ENCODE results near the gene MDGA2.
A peak's percentile ranks its signal among the peaks of the same experiment; 100 is the strongest.

The MDGA2 gene

DNA sequence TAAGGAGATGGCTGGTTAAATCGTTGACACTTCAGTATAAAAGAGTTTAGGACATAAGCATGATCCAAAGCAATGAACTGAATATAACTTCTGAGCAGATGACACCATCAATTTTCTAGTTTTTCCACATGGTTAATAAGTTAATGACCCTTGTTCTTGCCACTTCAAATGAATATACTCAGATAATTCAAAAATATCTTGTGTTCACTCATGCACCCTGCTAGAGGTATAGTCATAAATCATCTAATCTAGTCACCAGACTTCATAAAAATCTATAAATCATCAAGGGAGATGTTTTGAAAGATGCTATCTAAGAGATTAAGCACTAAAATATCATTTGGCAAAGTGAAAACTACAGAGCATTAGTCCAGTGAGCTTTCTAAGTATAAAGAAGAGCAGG is 131.9 kb downstream of the MDGA2 start:
- no CpG with 5 or more reads among the region's 1 CpG for WGBS
- Histone ChIP-seq H4K8ac (ENCODE audit: low read length) (no peak overlapping the region), H3K4me2 (ENCODE audit: low read length, poor library complexity, severe bottlenecking) (no peak overlapping the region)

DNA sequence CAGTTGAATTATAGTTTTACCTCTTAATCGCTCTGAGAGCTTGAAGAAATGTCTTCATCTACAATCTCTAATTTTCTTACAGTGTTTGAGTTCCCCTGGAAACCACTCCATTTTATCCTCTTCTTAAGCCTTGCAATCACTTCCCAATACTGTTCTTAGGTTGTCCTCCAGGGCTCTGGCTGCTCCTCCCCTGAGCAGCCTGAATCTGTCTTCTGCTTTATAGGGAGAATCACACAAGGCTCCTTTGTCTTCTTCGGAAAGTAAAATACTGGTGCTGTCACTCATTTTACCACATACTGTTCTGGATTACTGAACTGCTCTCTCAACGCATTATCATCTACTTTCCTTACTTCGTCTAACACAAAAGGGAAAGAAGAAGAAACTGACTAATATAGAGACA is 133.7 kb downstream of the MDGA2 start:
- WGBS: 75% methylated on average over 2 of the region's 4 CpGs
- no peak overlapping the region for H3K23ac ChIP-seq (ENCODE audit: low read length in 2 of 2)

More for the DNA sequence above, 131.9 kb downstream of the MDGA2 start:
- Histone ChIP-seq H2BK5ac (ENCODE audit: low read depth, low read length, poor library complexity, severe bottlenecking) (no peak overlapping the region), H3K27ac (ENCODE audit: low read length, poor library complexity, severe bottlenecking) (no peak overlapping the region), H3K9me3 (ENCODE audit: control insufficient read depth, low read length) (no peaks in the 10 kb centered on the region), H3K18ac (ENCODE audit: low read depth in 1 of 2, low read length in 2 of 2) (no peak overlapping the region), H3K4me3 (ENCODE audit: insufficient read depth in 1 of 2, low read depth in 1 of 2, low read length in 2 of 2) (no peak overlapping the region), H2AFZ (ENCODE audit: low read depth, low read length) (no peak overlapping the region), H3K27me3 (ENCODE audit: control insufficient read depth in 1 of 2, insufficient read depth in 1 of 2, low read length in 2 of 2) (no peaks in the 10 kb centered on the region), H2BK15ac (ENCODE audit: low read depth, poor library complexity, severe bottlenecking) (no peak overlapping the region), H3K79me1 (replicated peaks; ENCODE audit: low read length, poor library complexity, severe bottlenecking) (no peaks in the 10 kb centered on the region), H3K4me1 (ENCODE audit: control insufficient read depth, insufficient read depth, low read depth, low read length) (peaks cover 3% of the 10 kb centered on the region), H3K36me3 (ENCODE audit: control insufficient read depth in 1 of 2, insufficient read depth in 2 of 2, low read depth in 1 of 2, low read length in 2 of 2) (no peaks in the 10 kb centered on the region), H4K91ac (ENCODE audit: low read length) (no peak overlapping the region), H2BK12ac (ENCODE audit: low read length in 2 of 2) (no peak overlapping the region), H3K9ac (ENCODE audit: low read length) (no peak overlapping the region), H3K4ac (ENCODE audit: low read depth in 1 of 2, low read length in 2 of 2) (no peak overlapping the region), H3K23ac (ENCODE audit: low read length in 2 of 2) (no peak overlapping the region), H2AK5ac (ENCODE audit: low read length, severe bottlenecking) (no peak overlapping the region), H3K14ac (ENCODE audit: low read length in 2 of 2) (no peak overlapping the region), H2BK120ac (ENCODE audit: low read depth, low read length) (no peak overlapping the region)
- no peak for DNase-seq

DNA sequence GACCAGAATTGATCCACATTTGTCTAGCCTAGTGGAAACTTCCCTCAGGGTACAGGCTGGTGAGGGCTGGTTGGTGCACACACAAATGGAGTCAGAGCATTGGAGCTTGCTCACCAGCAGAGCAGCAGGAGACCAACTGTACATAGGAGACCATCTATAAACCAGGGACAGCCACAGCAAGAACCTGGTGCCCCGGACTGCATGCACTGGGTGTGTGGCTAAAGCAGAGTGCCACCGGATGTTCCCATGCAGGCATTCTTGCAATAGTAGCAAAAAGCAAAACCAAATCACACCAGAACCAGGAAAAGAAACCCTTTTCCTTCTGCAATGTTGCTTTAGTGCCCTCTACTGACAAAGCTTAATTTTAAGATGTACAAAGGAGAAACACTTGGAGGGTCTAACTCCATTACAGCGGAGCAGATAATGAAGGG is 136.4 kb downstream of the MDGA2 start:
- 58% methylated on average over 3 of the region's 3 CpGs for WGBS
- no peak overlapping the region for H4K8ac ChIP-seq (ENCODE audit: low read length)
- no peak overlapping the region for H2BK15ac ChIP-seq (ENCODE audit: low read depth, poor library complexity, severe bottlenecking)
- H3K79me1 ChIP-seq (replicated peaks; ENCODE audit: low read length, poor library complexity, severe bottlenecking): no peaks in the 10 kb centered on the region
- no peaks in the 10 kb centered on the region for H3K9me3 ChIP-seq (ENCODE audit: control insufficient read depth, low read length)
- H3K27ac ChIP-seq (ENCODE audit: low read length, poor library complexity, severe bottlenecking): no peak overlapping the region
- H3K36me3 ChIP-seq (ENCODE audit: control insufficient read depth in 1 of 2, insufficient read depth in 2 of 2, low read depth in 1 of 2, low read length in 2 of 2): no peaks in the 10 kb centered on the region
- peak overlapping the region; percentile 81 for H2AFZ ChIP-seq (ENCODE audit: low read depth, low read length)
- no peak overlapping the region for H3K23ac ChIP-seq (ENCODE audit: low read length in 2 of 2)
- H2AK5ac ChIP-seq (ENCODE audit: low read length, severe bottlenecking): no peak overlapping the region
- H3K14ac ChIP-seq (ENCODE audit: low read length in 2 of 2): peak overlapping the region in 1 of 2 experiments; percentile 48
- H3K18ac ChIP-seq (ENCODE audit: low read depth in 1 of 2, low read length in 2 of 2): peak overlapping the region; percentile 9 to 59
- no peak overlapping the region for H3K9ac ChIP-seq (ENCODE audit: low read length)
- no peak overlapping the region for H2BK12ac ChIP-seq (ENCODE audit: low read length in 2 of 2)
- peak overlapping the region; percentile 10 for H3K4me2 ChIP-seq (ENCODE audit: low read length, poor library complexity, severe bottlenecking)
- H4K91ac ChIP-seq (ENCODE audit: low read length): no peak overlapping the region
- no peak overlapping the region for H2BK5ac ChIP-seq (ENCODE audit: low read depth, low read length, poor library complexity, severe bottlenecking)
- no peak overlapping the region for H2BK120ac ChIP-seq (ENCODE audit: low read depth, low read length)
- peaks cover 3% of the 10 kb centered on the region for H3K4me1 ChIP-seq (ENCODE audit: control insufficient read depth, insufficient read depth, low read depth, low read length)
- DNase-seq: peak; percentile 59
- no peak overlapping the region for H3K4me3 ChIP-seq (ENCODE audit: insufficient read depth in 1 of 2, low read depth in 1 of 2, low read length in 2 of 2)
- peak overlapping the region in 1 of 2 experiments; percentile 41 for H3K4ac ChIP-seq (ENCODE audit: low read depth in 1 of 2, low read length in 2 of 2)
- H3K27me3 ChIP-seq (ENCODE audit: control insufficient read depth in 1 of 2, insufficient read depth in 1 of 2, low read length in 2 of 2): no peaks in the 10 kb centered on the region

More for the DNA sequence above, 133.7 kb downstream of the MDGA2 start:
- Histone ChIP-seq H3K9ac (ENCODE audit: low read length) (no peak overlapping the region), H3K36me3 (ENCODE audit: control insufficient read depth in 1 of 2, insufficient read depth in 2 of 2, low read depth in 1 of 2, low read length in 2 of 2) (no peaks in the 10 kb centered on the region), H2BK120ac (ENCODE audit: low read depth, low read length) (no peak overlapping the region), H4K91ac (ENCODE audit: low read length) (no peak overlapping the region), H2BK12ac (ENCODE audit: low read length in 2 of 2) (no peak overlapping the region), H3K18ac (ENCODE audit: low read depth in 1 of 2, low read length in 2 of 2) (no peak overlapping the region), H3K27ac (ENCODE audit: low read length, poor library complexity, severe bottlenecking) (no peak overlapping the region), H3K4me2 (ENCODE audit: low read length, poor library complexity, severe bottlenecking) (no peak overlapping the region), H3K4ac (ENCODE audit: low read depth in 1 of 2, low read length in 2 of 2) (no peak overlapping the region), H2BK15ac (ENCODE audit: low read depth, poor library complexity, severe bottlenecking) (no peak overlapping the region), H3K14ac (ENCODE audit: low read length in 2 of 2) (no peak overlapping the region), H3K79me1 (replicated peaks; ENCODE audit: low read length, poor library complexity, severe bottlenecking) (no peaks in the 10 kb centered on the region), H4K8ac (ENCODE audit: low read length) (no peak overlapping the region), H2BK5ac (ENCODE audit: low read depth, low read length, poor library complexity, severe bottlenecking) (no peak overlapping the region), H3K9me3 (ENCODE audit: control insufficient read depth, low read length) (no peaks in the 10 kb centered on the region), H3K4me3 (ENCODE audit: insufficient read depth in 1 of 2, low read depth in 1 of 2, low read length in 2 of 2) (no peak overlapping the region), H2AK5ac (ENCODE audit: low read length, severe bottlenecking) (no peak overlapping the region), H2AFZ (ENCODE audit: low read depth, low read length) (no peak overlapping the region), H3K4me1 (ENCODE audit: control insufficient read depth, insufficient read depth, low read depth, low read length) (peaks cover 3% of the 10 kb centered on the region), H3K27me3 (ENCODE audit: control insufficient read depth in 1 of 2, insufficient read depth in 1 of 2, low read length in 2 of 2) (no peaks in the 10 kb centered on the region)
- no peak for DNase-seq

DNA sequence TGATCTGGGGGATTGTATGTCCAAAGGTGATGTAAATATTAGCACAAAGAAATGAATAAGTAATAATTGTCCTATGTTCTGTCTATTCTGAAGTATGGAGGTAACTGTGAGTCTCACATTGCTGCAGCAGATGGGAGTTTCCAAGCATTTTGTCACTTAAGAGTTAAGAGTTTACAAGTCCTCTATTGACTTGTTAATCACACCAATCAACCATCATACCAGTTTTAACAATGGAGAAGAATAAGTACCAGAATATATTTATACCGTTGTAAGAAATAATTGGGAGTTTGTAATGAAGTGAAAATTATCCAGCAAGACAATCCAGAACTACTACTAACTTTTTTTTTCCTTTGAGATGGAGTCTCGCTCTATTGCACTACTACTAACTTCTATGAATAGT is 139.1 kb downstream of the MDGA2 start:
- Histone ChIP-seq H3K14ac (ENCODE audit: low read length in 2 of 2) (no peak overlapping the region), H3K4me3 (ENCODE audit: insufficient read depth in 1 of 2, low read depth in 1 of 2, low read length in 2 of 2) (no peak overlapping the region)

More for the DNA sequence above, 139.1 kb downstream of the MDGA2 start:
- H3K4ac ChIP-seq (ENCODE audit: low read depth in 1 of 2, low read length in 2 of 2): no peak overlapping the region
- no peaks in the 10 kb centered on the region for H3K79me1 ChIP-seq (replicated peaks; ENCODE audit: low read length, poor library complexity, severe bottlenecking)
- H3K23ac ChIP-seq (ENCODE audit: low read length in 2 of 2): no peak overlapping the region
- H3K4me2 ChIP-seq (ENCODE audit: low read length, poor library complexity, severe bottlenecking): no peak overlapping the region
- no peaks in the 10 kb centered on the region for H3K27me3 ChIP-seq (ENCODE audit: control insufficient read depth in 1 of 2, insufficient read depth in 1 of 2, low read length in 2 of 2)
- WGBS: no CpG with 5 or more reads among the region's 2 CpGs
- H4K8ac ChIP-seq (ENCODE audit: low read length): no peak overlapping the region
- H3K27ac ChIP-seq (ENCODE audit: low read length, poor library complexity, severe bottlenecking): no peak overlapping the region
- H2BK5ac ChIP-seq (ENCODE audit: low read depth, low read length, poor library complexity, severe bottlenecking): no peak overlapping the region
- no peaks in the 10 kb centered on the region for H3K36me3 ChIP-seq (ENCODE audit: control insufficient read depth in 1 of 2, insufficient read depth in 2 of 2, low read depth in 1 of 2, low read length in 2 of 2)
- no peak for DNase-seq
- H3K9me3 ChIP-seq (ENCODE audit: control insufficient read depth, low read length): no peaks in the 10 kb centered on the region
- H2AK5ac ChIP-seq (ENCODE audit: low read length, severe bottlenecking): no peak overlapping the region
- H4K91ac ChIP-seq (ENCODE audit: low read length): no peak overlapping the region
- no peak overlapping the region for H2AFZ ChIP-seq (ENCODE audit: low read depth, low read length)
- H2BK120ac ChIP-seq (ENCODE audit: low read depth, low read length): no peak overlapping the region
- H3K9ac ChIP-seq (ENCODE audit: low read length): no peak overlapping the region
- peaks cover 3% of the 10 kb centered on the region for H3K4me1 ChIP-seq (ENCODE audit: control insufficient read depth, insufficient read depth, low read depth, low read length)
- H2BK15ac ChIP-seq (ENCODE audit: low read depth, poor library complexity, severe bottlenecking): no peak overlapping the region
- H3K18ac ChIP-seq (ENCODE audit: low read depth in 1 of 2, low read length in 2 of 2): no peak overlapping the region
- H2BK12ac ChIP-seq (ENCODE audit: low read length in 2 of 2): no peak overlapping the region
